HG02970 (cell line): Measurements from ENCODE around the gene BRD2.

Source experiments
- ATAC-seq: cut with Tn5 transposase; IDR thresholded peaks from one replicate; pipeline ENCODE4 v1.9.1; 2021; ENCODE audit warnings: mild to moderate bottlenecking, moderate library complexity, moderate number of reproducible peaks; ENCODE audit not compliant: unreplicated experiment, low FRiP score

The BRD2 gene

DNA sequence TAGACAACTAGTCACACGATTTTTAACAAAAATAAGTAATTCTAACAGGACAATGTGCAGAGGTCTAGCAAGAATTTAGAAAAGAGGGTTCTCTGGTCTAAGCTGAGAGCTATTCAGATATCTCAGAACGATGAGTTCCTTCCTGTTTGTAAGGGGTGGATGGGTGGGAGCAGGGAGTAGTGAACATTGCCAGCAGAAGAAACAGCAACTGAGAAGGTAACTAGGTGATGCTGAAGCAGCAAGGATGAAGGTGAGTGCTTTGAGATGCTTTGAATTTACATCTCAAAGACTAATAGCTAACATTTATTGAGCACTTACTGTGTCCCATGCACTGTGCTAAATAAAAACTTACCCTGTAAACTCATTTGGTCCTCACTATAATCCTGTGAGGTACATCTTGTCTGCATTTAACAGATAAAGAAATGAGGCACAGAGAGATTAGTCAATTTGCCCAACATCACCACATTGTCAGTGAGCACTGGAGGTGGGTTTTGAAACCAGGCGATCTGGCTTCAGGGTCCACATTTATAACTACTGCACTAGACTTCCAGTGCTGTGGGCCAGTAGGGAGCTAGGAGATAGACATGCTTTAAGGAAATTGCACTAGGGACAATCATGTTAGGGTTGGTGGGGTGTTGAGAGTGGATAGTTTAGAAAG lies 15.7 kb downstream of the BRD2 start:
- no peak for ATAC-seq

GRCh38 chr6:32984622-32985389 lies 16.4 kb downstream of the BRD2 start:
- ATAC-seq: no peak

DNA sequence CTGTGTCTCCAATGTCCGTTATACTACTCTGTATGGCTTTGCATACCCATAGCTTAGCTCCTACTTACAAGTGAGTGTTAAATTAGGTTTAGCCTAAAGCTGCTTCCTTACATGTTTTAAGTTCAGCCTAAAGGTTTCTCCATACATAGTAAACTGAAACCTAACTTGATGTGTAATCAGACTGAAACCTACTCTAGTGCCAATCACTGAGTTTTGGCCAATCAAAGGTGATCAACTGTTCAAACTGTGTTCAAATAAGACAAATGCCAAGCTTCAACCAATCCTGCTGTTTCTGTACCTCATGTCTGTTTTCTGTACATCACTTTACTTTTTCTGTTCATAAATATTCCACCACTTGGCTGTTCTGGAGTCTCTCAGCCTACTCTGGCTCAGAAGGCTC lies 21.0 kb downstream of the BRD2 start:
- ATAC-seq: no peak

DNA sequence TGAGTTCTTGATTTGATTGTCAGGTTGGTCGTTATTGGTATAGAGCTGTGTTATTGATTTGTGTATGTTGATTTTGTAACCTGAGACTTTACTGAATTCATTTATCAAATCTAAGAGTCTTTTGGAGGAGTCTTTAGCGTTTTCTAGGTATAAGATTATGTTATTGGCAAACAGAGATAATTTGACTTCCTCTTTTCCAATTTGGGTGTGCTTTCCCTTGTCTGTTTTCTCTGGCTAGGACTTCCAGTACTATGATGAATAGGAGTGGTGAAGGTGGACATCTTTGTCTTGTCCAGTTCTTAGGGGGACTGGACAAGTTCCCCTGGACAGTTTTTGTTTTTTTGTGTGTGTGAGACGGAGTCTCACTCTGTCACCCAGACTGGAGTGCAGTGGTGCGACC lies 23.6 kb downstream of the BRD2 start:
- ATAC-seq: no peak

DNA sequence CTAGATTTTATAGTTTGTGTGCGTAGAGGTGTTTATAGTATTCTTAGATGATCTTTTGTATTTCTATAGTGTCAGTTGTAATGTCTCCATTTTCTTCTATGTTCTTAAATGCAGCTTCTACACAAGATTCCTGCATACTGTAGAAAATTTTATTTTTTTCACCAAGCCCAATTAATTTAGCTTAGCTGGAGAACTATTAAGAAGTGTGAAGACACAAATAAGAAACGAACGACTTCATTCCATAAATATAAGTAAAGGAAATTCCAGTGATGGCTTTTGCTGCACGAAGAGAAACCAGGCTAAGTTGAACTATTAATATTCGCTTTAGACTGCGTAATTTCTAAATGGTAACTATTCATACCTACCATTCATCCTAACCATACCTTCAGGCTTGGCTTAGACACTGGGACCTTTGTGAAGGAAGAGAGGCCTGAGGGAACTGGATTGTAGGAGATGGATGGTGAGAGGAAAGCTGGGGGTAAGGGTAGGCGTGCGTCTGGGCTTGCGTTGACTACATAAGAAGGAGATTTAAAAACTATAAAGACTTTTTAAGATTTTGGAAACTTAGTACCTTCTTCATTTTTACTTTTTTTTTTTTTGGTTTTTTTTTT lies 25.1 kb downstream of the BRD2 start:
- ATAC-seq: no peak

GRCh38 chr6:32995448-32995847 lies 27.1 kb downstream of the BRD2 start:
- ATAC-seq: no peak

- ATAC-seq: no peak
Measured at GRCh38 chr6:33000055-33000454, 31.7 kb downstream of the BRD2 start.

- no peak for ATAC-seq
Measured at GRCh38 chr6:33001685-33002084, 33.3 kb downstream of the BRD2 start.

- no peak for ATAC-seq
Measured at GRCh38 chr6:33004940-33005339, 36.5 kb downstream of the BRD2 start.

DNA sequence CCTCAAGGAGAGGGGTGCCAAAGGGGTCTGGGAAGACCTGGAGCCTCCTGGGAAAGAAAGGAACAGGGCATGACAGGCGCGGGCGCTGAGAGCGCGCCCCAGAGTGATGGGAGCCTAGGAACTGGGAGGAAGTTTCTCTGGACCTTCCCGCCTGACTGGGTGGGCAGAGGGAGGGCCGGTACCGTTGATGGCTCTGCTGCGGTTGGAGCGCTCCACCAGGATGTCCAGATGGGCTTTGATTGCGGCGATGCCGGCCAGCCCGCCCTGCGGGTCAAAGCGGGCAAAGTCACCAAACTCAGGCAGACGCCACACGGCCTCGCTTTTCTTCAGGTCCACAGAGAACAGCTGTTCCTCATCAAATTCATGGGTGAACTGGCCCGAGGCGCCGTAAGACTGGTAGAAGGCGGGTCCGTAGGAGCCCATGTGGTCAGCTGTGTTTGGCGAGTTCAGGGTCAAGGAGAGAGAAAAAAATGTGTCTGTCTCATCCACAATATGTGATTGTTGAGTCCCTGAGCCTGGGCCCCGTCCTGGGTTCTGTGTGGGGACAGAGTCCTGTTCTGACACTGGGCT lies 39.5 kb downstream of the BRD2 start:
- no peak for ATAC-seq

GRCh38 chr6:33008944-33009861 lies 40.8 kb downstream of the BRD2 start, which contains the start of gene HLA-DOA:
TSS of gene HLA-DOA (minus strand) at chr6:33009591.
- ATAC-seq: peak; percentile 71

DNA sequence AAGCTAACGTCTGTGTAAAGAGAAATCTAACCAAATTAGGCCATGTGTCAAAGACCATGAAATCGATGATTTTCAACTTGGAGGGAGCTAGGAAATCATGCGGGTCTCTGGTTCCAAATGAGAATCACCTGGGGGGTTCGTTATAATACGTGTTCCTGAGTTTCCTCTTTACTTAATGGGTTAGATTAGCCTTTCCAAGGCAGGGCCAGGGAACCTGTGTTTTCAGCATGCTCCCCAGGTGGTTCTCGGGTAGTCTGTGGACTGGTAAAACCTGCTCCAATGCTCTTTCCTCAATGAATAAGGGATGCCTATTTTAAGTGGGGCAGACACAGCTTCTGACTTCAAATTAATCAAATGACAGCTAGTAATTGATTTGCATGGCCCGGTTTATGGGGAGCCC lies 42.0 kb downstream of the BRD2 start:
- ATAC-seq: no peak

DNA sequence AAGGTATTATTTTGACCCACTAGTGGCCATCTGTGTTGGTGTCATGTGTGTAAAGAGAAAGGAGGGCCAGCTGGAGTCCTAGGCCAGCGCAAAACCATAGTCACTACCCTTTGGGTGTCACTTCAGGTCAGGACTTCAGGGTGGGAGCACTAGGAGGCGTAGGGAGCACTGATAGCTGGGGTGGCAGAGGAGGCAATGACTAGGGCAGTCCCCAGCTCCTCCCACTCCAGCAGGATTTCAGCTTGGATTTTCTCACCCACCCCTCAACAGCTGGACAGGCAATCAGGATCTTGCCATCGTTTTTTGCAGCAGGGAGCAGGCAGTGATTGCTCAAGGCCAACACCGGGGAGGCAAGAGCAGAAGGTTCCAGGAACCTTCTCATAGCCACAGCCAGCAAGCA lies 45.2 kb downstream of the BRD2 start:
- ATAC-seq: no peak

DNA sequence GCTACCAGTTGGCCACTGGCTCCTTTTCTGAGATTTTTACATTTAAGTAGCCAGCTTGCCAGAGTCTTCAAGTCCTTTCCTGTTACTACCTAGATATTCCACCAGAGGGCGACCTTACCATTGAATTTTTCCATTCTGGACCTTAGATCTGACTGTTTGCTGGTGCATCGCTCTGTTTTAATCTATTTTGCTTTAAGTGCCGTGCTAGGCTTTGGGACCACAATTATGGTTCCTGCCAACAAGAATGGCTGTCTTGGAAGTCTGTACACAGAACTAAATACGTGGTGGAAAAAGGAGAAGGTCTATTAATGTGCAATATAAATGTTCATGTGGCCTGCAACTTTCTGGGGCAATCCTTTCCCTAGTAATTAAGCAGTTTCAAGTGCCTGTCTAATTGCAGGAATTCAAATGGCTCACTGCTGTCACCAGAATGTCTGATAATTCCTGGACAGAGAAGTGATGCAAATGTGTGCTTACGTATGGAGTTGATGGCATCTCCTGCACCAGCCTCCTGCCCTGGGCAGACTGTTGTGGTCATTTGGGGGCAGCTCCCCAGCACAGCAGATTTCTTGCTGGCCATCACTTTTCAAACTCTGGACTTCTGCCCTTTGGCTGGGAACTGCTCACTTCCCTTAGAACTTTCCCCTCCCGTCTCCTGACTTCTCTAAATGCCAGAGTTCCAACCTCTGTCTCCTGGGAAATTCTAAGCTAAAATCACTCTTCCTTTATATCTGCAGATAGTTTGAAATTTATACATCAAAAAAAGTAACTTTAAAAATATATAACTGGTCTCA lies 46.6 kb downstream of the BRD2 start:
- ATAC-seq: no peak

GRCh38 chr6:33015798-33016197 lies 47.4 kb downstream of the BRD2 start:
- no peak for ATAC-seq

DNA sequence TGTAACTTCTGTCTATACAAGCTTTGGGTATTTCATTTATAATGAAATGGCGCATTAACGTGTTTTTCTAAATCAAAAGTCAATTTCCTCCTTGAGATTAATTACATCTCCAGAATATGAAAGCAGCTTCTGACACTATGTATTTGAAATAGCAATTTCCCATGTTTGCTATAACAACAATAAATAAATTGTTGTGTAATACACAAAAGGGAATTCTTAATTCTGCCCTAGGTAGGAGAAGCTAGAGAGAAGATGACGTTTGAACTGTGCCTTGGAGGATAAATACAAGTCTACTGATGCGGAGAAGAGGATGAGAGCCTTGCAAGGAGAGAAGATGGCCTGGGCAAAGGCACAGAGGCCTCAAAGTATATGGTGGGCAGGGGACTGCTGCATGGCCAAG lies 48.6 kb downstream of the BRD2 start:
- no peak for ATAC-seq

- ATAC-seq: no peak
Measured at GRCh38 chr6:33017694-33018353, 49.4 kb downstream of the BRD2 start.

GRCh38 chr6:33018418-33018817 lies 50.0 kb downstream of the BRD2 start:
- no peak for ATAC-seq

DNA sequence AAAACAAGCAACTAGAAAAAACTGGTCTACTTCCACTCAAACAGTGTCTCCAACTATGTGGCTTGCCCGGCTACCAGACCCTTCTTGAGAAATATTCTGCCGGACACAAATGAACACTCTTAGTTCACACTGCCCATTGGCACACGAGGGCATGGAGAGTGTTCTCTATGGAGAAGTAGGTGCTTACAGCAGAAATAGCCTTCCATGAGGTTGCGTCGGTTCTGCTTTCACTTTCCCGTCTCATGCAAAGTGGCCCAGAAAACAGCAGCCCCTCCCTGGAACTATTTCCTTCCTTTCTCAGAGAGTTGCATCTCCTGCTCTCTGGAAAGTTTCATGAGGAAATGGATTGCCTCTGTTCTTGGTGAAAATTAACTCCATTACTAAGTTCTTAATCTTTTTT lies 50.5 kb downstream of the BRD2 start:
- ATAC-seq: no peak
